GM19372 (cell line): ENCODE measurements around the gene GPSM1.
"Not testable (repeated sequence)": the region's sequence is repeated elsewhere in the genome, so short reads cannot be mapped to it uniquely, and the experiment has no call there.

Experiments
- ATAC-seq: cut with Tn5 transposase; IDR thresholded peaks from one replicate; pipeline ENCODE4 v1.9.1; 2021; ENCODE audit warnings: mild to moderate bottlenecking, low read depth, moderate library complexity; ENCODE audit not compliant: unreplicated experiment

Gene GPSM1

GRCh38 chr9:136405904-136406303 is 78.6 kb downstream of the GPSM1 start:
- not testable (repeated sequence) for ATAC-seq

- ATAC-seq, result not testable (repeated sequence)
Observed at GRCh38 chr9:136407061-136407460, 79.7 kb downstream of the GPSM1 start.

GRCh38 chr9:136407911-136408310 is 80.6 kb downstream of the GPSM1 start:
- no peak for ATAC-seq
